Left ventricle myocardium inferior (tissue), 1 donor: ENCODE measurements around the gene POLE. TPM values are rescaled to one million over a fixed set of nuclear protein-coding genes. Genes with fewer than 3 reads are reported as not detected.

Experiments used
- DNase-seq: peaks from one replicate; pipeline ENCODE4 v3.0.0-alpha.2; 2020
- H3K27ac ChIP-seq: fragments of 200-600 bp; replicated peaks from 2 replicates; pipeline ENCODE4 v1.8.0; 2021
- H3K27me3 ChIP-seq: fragments of 200-600 bp; 2 replicates; pipeline ENCODE4 v1.8.0; 2021; ENCODE audit warnings: low read depth
- H3K36me3 ChIP-seq: fragments of 200-600 bp; 2 replicates; pipeline ENCODE4 v1.8.0; 2021
- H3K4me1 ChIP-seq: fragments of 200-600 bp; 2 replicates; pipeline ENCODE4 v1.8.0; 2021
- H3K4me3 ChIP-seq: fragments of 200-600 bp; 2 replicates; pipeline ENCODE4 v1.8.0; 2021; ENCODE audit warnings: mild to moderate bottlenecking, moderate library complexity
- H3K9me3 ChIP-seq: fragments of 200-600 bp; replicated peaks from 2 replicates; pipeline ENCODE4 v1.8.0; 2021
- CTCF ChIP-seq: fragments of 200-600 bp; IDR thresholded peaks from 2 replicates; pipeline ENCODE4 v1.8.0; 2021; ENCODE audit warnings: antibody characterized with exemption, mild to moderate bottlenecking, borderline replicate concordance
- intact Hi-C: fragments of 100-400 bp; cut with micrococcal nuclease; formaldehyde crosslinking; loops from one replicate; pipeline ENCODE4 v1.11.0; 2022
- total RNA-seq: library from RNA; stranded (reverse); fragmentation: NEBNext Ultra II Directional; extraction: Animal tissue kit (Norgen Biotek cat#: 25700); gene quantifications from one replicate; pipeline ENCODE4 v1.2.1, GENCODE V29; 2021
- donor health status: DM: no; HTN: yes; CAD: no; lungs with severe emphysema.

Gene POLE
- total RNA-seq, 1 donor from 2014 or later = 9.0 TPM

GRCh38 chr12:132647858-132648257 lies 39.3 kb downstream of the POLE start:
- Histone ChIP-seq H3K27me3 (no peaks in the 10 kb centered on the region), H3K4me3 (no peak overlapping the region), H3K27ac (no peak overlapping the region), H3K9me3 (no peaks in the 10 kb centered on the region), H3K36me3 (peaks cover 67% of the 10 kb centered on the region), H3K4me1 (no peaks in the 10 kb centered on the region)
- intact Hi-C loops = no loop called here
- no peak for TF ChIP-seq CTCF
- no peak for DNase-seq

- no peak overlapping the region for H3K4me3 ChIP-seq
- no peaks in the 10 kb centered on the region for H3K9me3 ChIP-seq
- H3K27ac ChIP-seq = no peak overlapping the region
- H3K36me3 ChIP-seq = peaks cover 71% of the 10 kb centered on the region
- H3K4me1 ChIP-seq = no peaks in the 10 kb centered on the region
- no peaks in the 10 kb centered on the region for H3K27me3 ChIP-seq
- TF ChIP-seq CTCF = no peak
- intact Hi-C loops = no loop called here
- no peak for DNase-seq
These were observed 40.3 kb downstream of the POLE start for GRCh38 chr12:132646850-132647249.

GRCh38 chr12:132642846-132643835 lies 44.0 kb downstream of the POLE start:
- TF ChIP-seq CTCF = no peak
- Histone ChIP-seq H3K36me3 (peaks cover 69% of the 10 kb centered on the region), H3K9me3 (no peaks in the 10 kb centered on the region), H3K4me1 (no peaks in the 10 kb centered on the region), H3K27ac (no peak overlapping the region), H3K27me3 (no peaks in the 10 kb centered on the region), H3K4me3 (no peak overlapping the region)
- no peak for DNase-seq
- intact Hi-C loops = no loop called here

- Histone ChIP-seq H3K27me3 (no peaks in the 10 kb centered on the region), H3K36me3 (peaks cover 70% of the 10 kb centered on the region), H3K9me3 (no peaks in the 10 kb centered on the region), H3K4me3 (no peak overlapping the region), H3K4me1 (no peaks in the 10 kb centered on the region), H3K27ac (no peak overlapping the region)
- intact Hi-C loops = no loop called here
- DNase-seq = no peak
- TF ChIP-seq CTCF = no peak
These were observed 45.1 kb downstream of the POLE start for GRCh38 chr12:132641811-132642650.

GRCh38 chr12:132640936-132641335 lies 46.2 kb downstream of the POLE start:
- intact Hi-C loops = no loop called here
- Histone ChIP-seq H3K9me3 (no peaks in the 10 kb centered on the region), H3K27me3 (no peaks in the 10 kb centered on the region), H3K4me1 (no peaks in the 10 kb centered on the region), H3K27ac (no peak overlapping the region), H3K4me3 (no peak overlapping the region), H3K36me3 (peaks cover 66% of the 10 kb centered on the region)
- no peak for TF ChIP-seq CTCF
- no peak for DNase-seq
